ENCODE measurements around the gene ERC1.
A peak's percentile ranks its signal among the peaks of the same experiment; 100 is the strongest.

ERC1 gene

DNA sequence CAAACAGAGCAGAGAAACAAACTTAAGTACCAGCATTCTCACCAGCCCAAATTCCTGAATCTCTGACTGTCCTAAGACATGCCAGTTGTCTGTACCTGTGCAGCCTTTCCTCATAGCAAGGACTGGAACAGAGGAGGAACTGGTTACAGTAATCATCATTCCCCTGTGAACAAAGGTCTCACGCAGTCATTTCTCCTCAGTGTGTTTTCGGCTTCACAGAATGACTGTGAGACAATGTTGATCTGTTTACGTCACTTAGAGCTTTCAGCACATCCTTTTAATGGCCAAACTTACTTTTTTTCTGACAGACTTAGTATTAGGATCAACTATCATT lies 434.3 kb downstream of the ERC1 start:
- no peak overlapping the region for H3K9ac ChIP-seq (ENCODE audit: low read length)
- H2AFZ ChIP-seq (ENCODE audit: low read length) = no peak overlapping the region
- H3K27me3 ChIP-seq (ENCODE audit: insufficient read depth, low read length) = no peaks in the 10 kb centered on the region
- peak overlapping the region; percentile 18 for H3K27ac ChIP-seq (ENCODE audit: low read depth, low read length, poor library complexity, severe bottlenecking)
- no peaks in the 10 kb centered on the region for H3K79me2 ChIP-seq (ENCODE audit: insufficient read depth, low read length)
- no peak overlapping the region for H3K4me2 ChIP-seq (ENCODE audit: low read length)
- peaks cover 11% of the 10 kb centered on the region for H3K9me3 ChIP-seq (ENCODE audit: low read length)
- TF ChIP-seq EZH2 (IDR thresholded peaks at IDR 0.05; ENCODE audit: borderline replicate concordance, low read length) (no peak), CTCF (IDR thresholded peaks at IDR 0.05; ENCODE audit: low read length) (no peak)
- H4K20me1 ChIP-seq (ENCODE audit: insufficient read depth, low read length) = no peaks in the 10 kb centered on the region
- peaks cover 22% of the 10 kb centered on the region for H3K36me3 ChIP-seq (ENCODE audit: insufficient read depth, low read length)
- H3F3A ChIP-seq (ENCODE audit: insufficient read depth, low read length) = no peaks in the 10 kb centered on the region
- peaks cover 17% of the 10 kb centered on the region for H3K4me1 ChIP-seq (ENCODE audit: insufficient read depth, low read length, severe bottlenecking)
- no peaks in the 10 kb centered on the region for H3K9me2 ChIP-seq (ENCODE audit: low read depth, low read length)
- no peak overlapping the region for H3K4me3 ChIP-seq (ENCODE audit: low read depth, low read length, poor library complexity, severe bottlenecking)

DNA sequence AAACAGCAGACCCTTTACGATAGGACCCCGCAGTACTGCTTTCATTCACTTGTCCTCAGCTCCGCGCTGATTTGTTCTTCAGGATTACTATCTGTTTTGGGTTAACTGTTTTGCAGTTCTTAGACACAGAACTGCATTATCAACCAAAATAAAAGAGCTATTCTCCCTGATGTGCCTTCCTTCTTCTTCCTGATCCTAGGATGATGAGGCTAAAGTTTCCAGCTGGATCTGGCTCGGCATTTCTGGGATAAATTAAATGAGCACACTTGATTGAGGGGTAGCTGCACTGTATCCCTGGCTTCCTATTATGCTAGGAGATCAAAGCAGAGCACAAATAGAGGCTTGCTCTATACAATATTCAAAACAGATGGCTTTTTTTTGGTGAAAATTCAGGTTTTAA lies 437.6 kb downstream of the ERC1 start:
- Histone ChIP-seq H3K9ac (ENCODE audit: low read length) (no peak overlapping the region), H3K9me3 (ENCODE audit: low read length) (no peaks in the 10 kb centered on the region), H4K20me1 (ENCODE audit: insufficient read depth, low read length) (no peaks in the 10 kb centered on the region), H2AFZ (ENCODE audit: low read length) (no peak overlapping the region), H3K27me3 (ENCODE audit: insufficient read depth, low read length) (no peaks in the 10 kb centered on the region), H3K4me1 (ENCODE audit: insufficient read depth, low read length, severe bottlenecking) (peaks cover 2% of the 10 kb centered on the region), H3K9me2 (ENCODE audit: low read depth, low read length) (no peaks in the 10 kb centered on the region), H3K27ac (ENCODE audit: low read depth, low read length, poor library complexity, severe bottlenecking) (no peak overlapping the region), H3K36me3 (ENCODE audit: insufficient read depth, low read length) (peaks cover 5% of the 10 kb centered on the region; the same call in 1 of the 2 replicates), H3K4me3 (ENCODE audit: low read depth, low read length, poor library complexity, severe bottlenecking) (no peak overlapping the region), H3F3A (ENCODE audit: insufficient read depth, low read length) (no peaks in the 10 kb centered on the region), H3K79me2 (ENCODE audit: insufficient read depth, low read length) (no peaks in the 10 kb centered on the region), H3K4me2 (ENCODE audit: low read length) (no peak overlapping the region)
- no peak for TF ChIP-seq CTCF (IDR thresholded peaks at IDR 0.05; ENCODE audit: low read length)
- TF ChIP-seq EZH2 (IDR thresholded peaks at IDR 0.05; ENCODE audit: borderline replicate concordance, low read length) = no peak

DNA sequence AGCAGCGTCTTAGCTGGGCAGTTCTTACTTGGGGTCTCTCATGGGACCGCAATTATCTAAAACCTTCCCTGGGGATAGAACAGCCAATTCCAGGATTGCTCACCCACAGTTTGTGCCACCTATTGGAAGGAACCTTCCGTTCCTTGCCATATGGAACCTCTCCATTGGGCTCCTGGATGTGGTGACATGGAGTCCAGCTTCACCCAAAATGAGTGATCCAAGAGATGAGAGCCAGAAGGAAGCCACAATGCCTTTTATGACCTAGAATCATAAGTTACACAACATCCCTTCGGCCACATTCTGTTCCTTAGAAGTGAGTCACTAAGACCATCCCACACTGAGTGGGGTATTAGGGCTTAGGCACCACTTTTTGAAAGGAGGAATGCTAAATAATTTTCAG lies 439.0 kb downstream of the ERC1 start:
- Histone ChIP-seq H3K9me2 (ENCODE audit: low read depth, low read length) (no peaks in the 10 kb centered on the region), H4K20me1 (ENCODE audit: insufficient read depth, low read length) (no peaks in the 10 kb centered on the region), H2AFZ (ENCODE audit: low read length) (no peak overlapping the region), H3K27me3 (ENCODE audit: insufficient read depth, low read length) (no peaks in the 10 kb centered on the region), H3F3A (ENCODE audit: insufficient read depth, low read length) (no peaks in the 10 kb centered on the region), H3K9me3 (ENCODE audit: low read length) (no peaks in the 10 kb centered on the region), H3K4me3 (ENCODE audit: low read depth, low read length, poor library complexity, severe bottlenecking) (no peak overlapping the region), H3K4me2 (ENCODE audit: low read length) (no peak overlapping the region), H3K4me1 (ENCODE audit: insufficient read depth, low read length, severe bottlenecking) (no peaks in the 10 kb centered on the region), H3K27ac (ENCODE audit: low read depth, low read length, poor library complexity, severe bottlenecking) (no peak overlapping the region), H3K9ac (ENCODE audit: low read length) (no peak overlapping the region), H3K79me2 (ENCODE audit: insufficient read depth, low read length) (no peaks in the 10 kb centered on the region), H3K36me3 (ENCODE audit: insufficient read depth, low read length) (peaks cover 5% of the 10 kb centered on the region; the same call in 1 of the 2 replicates)
- TF ChIP-seq CTCF (IDR thresholded peaks at IDR 0.05; ENCODE audit: low read length) (no peak), EZH2 (IDR thresholded peaks at IDR 0.05; ENCODE audit: borderline replicate concordance, low read length) (no peak)

All from OCI-LY1 (cell line).